HepG2 (cell line): ENCODE measurements around the gene TCF25. TPM values are rescaled to one million over a fixed set of nuclear protein-coding genes. Genes with fewer than 3 reads are reported as not detected.

Experiments used
- ARNT ChIP-seq: fragments of 450-650 bp; IDR thresholded peaks from 2 replicates; pipeline ENCODE4 v1.6.1; 2017
- BCL6 ChIP-seq: IDR thresholded peaks from 2 replicates; pipeline ENCODE4 v1.6.1; 2016; ENCODE audit warnings: missing genetic modification reagents, missing compliant biosample characterization
- ETV6 ChIP-seq: sonication (generic); formaldehyde crosslinking; conservative IDR thresholded peaks from 2 replicates; pipeline ENCODE4 v1.4.0; 2020; ENCODE audit warnings: missing genetic modification reagents
- GATA4 ChIP-seq: sonication (generic); IDR thresholded peaks from 2 replicates; pipeline ENCODE4 v1.6.1; 2016; ENCODE audit warnings: antibody characterized with exemption, low read depth, borderline replicate concordance
- HNRNPK ChIP-seq: fragments of 200-400 bp; formaldehyde crosslinking; IDR thresholded peaks from 2 replicates; pipeline ENCODE4 v1.6.1; 2018; ENCODE audit warnings: low read length, low read depth, moderate library complexity, mild to moderate bottlenecking; ENCODE audit not compliant: poor library complexity, severe bottlenecking
- HOMEZ ChIP-seq: IDR thresholded peaks from 2 replicates; pipeline ENCODE4 v1.6.1; 2016; ENCODE audit warnings: low read depth
- MLLT10 ChIP-seq: sonication (generic); formaldehyde crosslinking; IDR thresholded peaks from 2 replicates; pipeline ENCODE4 v1.4.0; 2020; ENCODE audit warnings: missing genetic modification reagents
- RELA ChIP-seq: sonication (generic); formaldehyde crosslinking; IDR thresholded peaks from 2 replicates; pipeline ENCODE4 v1.4.0; 2020; ENCODE audit warnings: missing genetic modification reagents
- RERE ChIP-seq: IDR thresholded peaks from 2 replicates; pipeline ENCODE4 v1.6.1; 2016; ENCODE audit warnings: low read depth, missing genetic modification reagents, missing compliant biosample characterization
- SCMH1 ChIP-seq: sonication (generic); formaldehyde crosslinking; IDR thresholded peaks from 2 replicates; pipeline ENCODE4 v1.9.0; 2021; ENCODE audit warnings: missing genetic modification reagents, mild to moderate bottlenecking, borderline replicate concordance
- SPEN ChIP-seq: sonication (generic); formaldehyde crosslinking; IDR thresholded peaks from 2 replicates; pipeline ENCODE4 v1.5.1; 2020; ENCODE audit warnings: low read depth, mild to moderate bottlenecking, missing genetic modification reagents
- TARDBP ChIP-seq: sonication (generic); formaldehyde crosslinking; IDR thresholded peaks from 2 replicates; pipeline ENCODE4 v1.8.0; 2022; ENCODE audit warnings: mild to moderate bottlenecking, missing genetic modification reagents
- TBX3 ChIP-seq: fragments of 450-650 bp; IDR thresholded peaks from 2 replicates; pipeline ENCODE4 v1.6.1; 2017; ENCODE audit warnings: antibody characterized with exemption, mild to moderate bottlenecking, inconsistent platforms, borderline replicate concordance
- ZNF275 ChIP-seq: sonication (generic); formaldehyde crosslinking; IDR thresholded peaks from 2 replicates; pipeline ENCODE4 v1.8.0; 2022; ENCODE audit warnings: missing genetic modification reagents, mild to moderate bottlenecking, inconsistent platforms, borderline replicate concordance
- ZNF280B ChIP-seq: sonication (generic); formaldehyde crosslinking; IDR thresholded peaks from 2 replicates; pipeline ENCODE4 v1.5.0; 2020; ENCODE audit warnings: missing genetic modification reagents, mild to moderate bottlenecking, borderline replicate concordance
- ZNF446 ChIP-seq: sonication (generic); formaldehyde crosslinking; IDR thresholded peaks from 2 replicates; pipeline ENCODE4 v1.5.0; 2020; ENCODE audit warnings: mild to moderate bottlenecking, missing genetic modification reagents
- ZNF704 ChIP-seq: sonication (generic); formaldehyde crosslinking; IDR thresholded peaks from 2 replicates; pipeline ENCODE4 v1.8.1; 2023; ENCODE audit warnings: mild to moderate bottlenecking, inconsistent platforms, moderate library complexity, missing genetic modification reagents, borderline replicate concordance
- polyA plus RNA-seq, 8 experiments: library from polyadenylated mRNA; depleted of rRNA in 3 of 8; stranded (reverse) in 7 of 8; unstranded in 1 of 8; fragments of >200 nt; fragmentation: Illumina TruSeq in 4 of 8; extraction: Trizol in 4 of 8; gene quantifications; 2 replicates each; pipeline versions ENCODE4 v1.2.1 to v1.2.3, GENCODE V29; 2011 to 2016; ENCODE audit warnings: low read depth in 4 of 8, missing spikeins in 1 of 8, mixed read lengths in 1 of 8; ENCODE audit not compliant: insufficient read depth in 1 of 8
- total RNA-seq, 5 experiments: library from RNA; depleted of rRNA; stranded (reverse); fragments of >200 nt; fragmentation: Illumina TruSeq; extraction: Trizol; gene quantifications; 2 replicates each; pipeline ENCODE4 v1.2.3, GENCODE V29; 2016; ENCODE audit warnings: low read depth in 1 of 5

Gene TCF25
- total and polyA plus RNA-seq, 2 of the 13 experiments (the other 11 are each of a cell fraction or from before 2014, with no cell fraction given), result 138 to 206 TPM

- TF ChIP-seq TBX3 (no peak), SPEN (CRISPR knock-in tag) (peak; percentile 80), ZNF280B (peak; percentile 97), GATA4 (0 out of 2 replicates have a peak, but pooled peaks have one; percentile 45), RERE (CRISPR knock-in tag) (no peak), ZNF446 (CRISPR knock-in tag) (peak; percentile 97; the same call in 1 of the 2 replicates), BCL6 (0 out of 2 replicates have a peak, but pooled peaks have one; percentile 24), ARNT (no peak), ZNF275 (CRISPR knock-in tag) (peak; percentile 97), ZNF704 (peak; percentile 90; the same call in 1 of the 2 replicates), ETV6 (CRISPR knock-in tag) (peak; percentile 96), HNRNPK (no peak), MLLT10 (CRISPR knock-in tag) (no peak), TARDBP (CRISPR knock-in tag) (peak; percentile 51), RELA (CRISPR knock-in tag) (no peak; the same call in 1 of the 2 replicates), HOMEZ (CRISPR knock-in tag) (no peak), SCMH1 (CRISPR knock-in tag) (no peak)
These were observed at the start of gene TCF25 (continued) for GRCh38 chr16:89873109-89873971.
